Fibroblast of lung (primary cell): ENCODE measurements around the gene ITPKB.

Experiments
- CTCF ChIP-seq, 2 donors: IDR thresholded peaks in 1 of 2; conservative IDR thresholded peaks in 1 of 2; 1 replicate in 1 of 2; 2 replicates in 1 of 2; pipeline ENCODE4 v1.5.1; 2011 to 2012; ENCODE audit warnings: low read length in 2 of 2, control low read depth in 1 of 2, inconsistent platforms in 1 of 2, low read depth in 1 of 2, mild to moderate bottlenecking in 1 of 2
- EZH2 ChIP-seq: IDR thresholded peaks from 2 replicates; pipeline ENCODE4 v1.5.1; 2012; ENCODE audit warnings: low read length, control low read depth, mild to moderate bottlenecking; ENCODE audit errors: missing control alignments

DNA sequence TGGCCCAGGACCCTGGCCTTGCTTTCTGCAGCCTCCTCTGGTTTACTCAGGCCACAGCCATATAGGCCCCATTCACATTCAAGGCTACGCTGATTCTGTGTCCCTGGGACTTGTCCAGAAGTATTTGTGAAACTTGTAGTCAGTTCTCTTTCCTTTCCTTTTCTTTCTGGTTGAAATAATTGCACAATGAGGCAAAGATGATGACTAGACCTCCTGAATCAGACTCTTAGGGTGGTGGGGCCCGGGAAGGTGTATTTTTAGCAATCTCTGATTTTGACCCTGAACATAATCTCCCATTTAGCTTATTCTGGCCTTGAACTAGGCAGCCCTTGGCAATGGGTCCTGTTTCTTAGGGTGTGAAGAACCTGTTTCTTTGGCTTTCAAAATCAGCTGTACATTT lies 150.6 kb downstream of the ITPKB start:
- TF ChIP-seq CTCF (conservative IDR thresholded peaks at IDR 0.05 in 1 of 2, IDR thresholded peaks at IDR 0.05 in 1 of 2; ENCODE audit: low read depth in 1 of 2, low read length in 2 of 2): no peak
- no peak for TF ChIP-seq EZH2
